ENCODE data around the gene BNIP1. TPM values are rescaled to one million over a fixed set of nuclear protein-coding genes. Genes with fewer than 3 reads are reported as not detected.
"Not testable (repeated sequence)": the region's sequence is repeated elsewhere in the genome, so short reads cannot be mapped to it uniquely, and the experiment has no call there.

The BNIP1 gene
- 10 to 100 TPM; 13.0 to 14.6 (median 13.4) TPM for polyA plus RNA-seq (ENCODE audit: insufficient read length in 3 of 3)
- long read RNA-seq, donor 1, transcript BNIP1-202 (6 exons, 1,184 nt) = major isoform, 5 of 7 reads
- long read RNA-seq, donor 1, partial matches to known transcripts = 0 of 7 reads
- long read RNA-seq, donor 1, other reads (novel, unspliced or antisense) = 0 of 7 reads
- long read RNA-seq, donor 2, transcript BNIP1-202 (6 exons, 1,184 nt) = major isoform, 6 of 8 reads
- long read RNA-seq, donor 2, partial matches to known transcripts = 0 of 8 reads
- long read RNA-seq, donor 2, other reads (novel, unspliced or antisense) = 0 of 8 reads
- long read RNA-seq, donor 3, partial matches to known transcripts = 7 of 11 reads
- long read RNA-seq, donor 3, other reads (novel, unspliced or antisense) = 0 of 11 reads
- long read RNA-seq, donor 4, transcript BNIP1-202 (6 exons, 1,184 nt) = major isoform, 9 of 20 reads
- long read RNA-seq, donor 4, partial matches to known transcripts = 9 of 20 reads
- long read RNA-seq, donor 4, other reads (novel, unspliced or antisense) = 0 of 20 reads
- long read RNA-seq, donor 5, transcript BNIP1-202 (6 exons, 1,184 nt) = major isoform, 8 of 14 reads
- long read RNA-seq, donor 5, partial matches to known transcripts = 5 of 14 reads
- long read RNA-seq, donor 5, other reads (novel, unspliced or antisense) = 0 of 14 reads
- long read RNA-seq, donor 6, transcript BNIP1-202 (6 exons, 1,184 nt) = major isoform, 9 of 10 reads
- long read RNA-seq, donor 6, partial matches to known transcripts = 0 of 10 reads
- long read RNA-seq, donor 6, other reads (novel, unspliced or antisense) = 0 of 10 reads
- long read RNA-seq, donor 7, transcript BNIP1-202 (6 exons, 1,184 nt) = major isoform, 6 of 14 reads
- long read RNA-seq, donor 7, partial matches to known transcripts = 8 of 14 reads
- long read RNA-seq, donor 7, other reads (novel, unspliced or antisense) = 0 of 14 reads
- long read RNA-seq, donor 8, transcript BNIP1-202 (6 exons, 1,184 nt) = major isoform, 5 of 5 reads
- long read RNA-seq, donor 8, partial matches to known transcripts = 0 of 5 reads
- long read RNA-seq, donor 8, other reads (novel, unspliced or antisense) = 0 of 5 reads
- long read RNA-seq, donor 9, transcript BNIP1-202 (6 exons, 1,184 nt) = major isoform, 10 of 24 reads
- long read RNA-seq, donor 9, partial matches to known transcripts = 11 of 24 reads
- long read RNA-seq, donor 9, other reads (novel, unspliced or antisense) = 0 of 24 reads
- long read RNA-seq, donor 10, transcript BNIP1-202 (6 exons, 1,184 nt) = major isoform, 6 of 6 reads
- long read RNA-seq, donor 10, partial matches to known transcripts = 0 of 6 reads
- long read RNA-seq, donor 10, other reads (novel, unspliced or antisense) = 0 of 6 reads
- long read RNA-seq, donor 11, transcript BNIP1-202 (6 exons, 1,184 nt) = major isoform, 5 of 11 reads
- long read RNA-seq, donor 11, partial matches to known transcripts = 6 of 11 reads
- long read RNA-seq, donor 11, other reads (novel, unspliced or antisense) = 0 of 11 reads
- long read RNA-seq, donor 12, transcript BNIP1-202 (6 exons, 1,184 nt) = major isoform, 8 of 8 reads
- long read RNA-seq, donor 12, partial matches to known transcripts = 0 of 8 reads
- long read RNA-seq, donor 12, other reads (novel, unspliced or antisense) = 0 of 8 reads
- long read RNA-seq, donor 13, transcript BNIP1-202 (6 exons, 1,184 nt) = major isoform, 7 of 7 reads
- long read RNA-seq, donor 13, partial matches to known transcripts = 0 of 7 reads
- long read RNA-seq, donor 13, other reads (novel, unspliced or antisense) = 0 of 7 reads
- long read RNA-seq, donor 14, transcript BNIP1-202 (6 exons, 1,184 nt) = major isoform, 9 of 18 reads
- long read RNA-seq, donor 14, partial matches to known transcripts = 9 of 18 reads
- long read RNA-seq, donor 14, other reads (novel, unspliced or antisense) = 0 of 18 reads
- long read RNA-seq, donor 15, transcript BNIP1-202 (6 exons, 1,184 nt) = major isoform, 12 of 20 reads
- long read RNA-seq, donor 15, partial matches to known transcripts = 7 of 20 reads
- long read RNA-seq, donor 15, other reads (novel, unspliced or antisense) = 0 of 20 reads
- long read RNA-seq, donor 16, transcript BNIP1-202 (6 exons, 1,184 nt) = major isoform, 8 of 17 reads
- long read RNA-seq, donor 16, partial matches to known transcripts = 8 of 17 reads
- long read RNA-seq, donor 16, other reads (novel, unspliced or antisense) = 0 of 17 reads

- peak; percentile 96 for DNase-seq
These were observed at the start of gene BNIP1 for GRCh38 chr5:173144200-173145176. Gene BNIP1, plus strand, starts transcription at chr5:173144531. Its CDS starts 15 bp downstream, at chr5:173144546.

DNA sequence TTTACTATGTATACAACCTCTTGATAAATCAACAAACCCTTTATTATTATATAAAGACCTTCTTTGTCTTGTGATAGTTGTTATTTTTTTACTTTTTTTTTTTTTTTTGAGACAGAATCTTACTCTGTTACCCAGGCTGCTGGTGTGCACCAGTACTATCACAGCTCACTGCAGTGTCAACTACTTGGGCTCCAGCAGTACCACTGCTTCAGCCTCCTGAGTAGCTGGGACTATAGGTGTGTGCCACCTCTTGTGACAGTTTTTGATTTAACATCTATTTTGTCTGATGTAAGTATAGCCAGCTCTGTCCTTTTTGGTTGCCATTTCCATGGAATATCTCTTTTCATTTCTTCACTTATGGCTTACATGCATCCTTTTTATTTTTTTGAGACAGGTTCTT is 45.5 kb upstream of the BNIP1 start:
- DNase-seq = no peak

DNA sequence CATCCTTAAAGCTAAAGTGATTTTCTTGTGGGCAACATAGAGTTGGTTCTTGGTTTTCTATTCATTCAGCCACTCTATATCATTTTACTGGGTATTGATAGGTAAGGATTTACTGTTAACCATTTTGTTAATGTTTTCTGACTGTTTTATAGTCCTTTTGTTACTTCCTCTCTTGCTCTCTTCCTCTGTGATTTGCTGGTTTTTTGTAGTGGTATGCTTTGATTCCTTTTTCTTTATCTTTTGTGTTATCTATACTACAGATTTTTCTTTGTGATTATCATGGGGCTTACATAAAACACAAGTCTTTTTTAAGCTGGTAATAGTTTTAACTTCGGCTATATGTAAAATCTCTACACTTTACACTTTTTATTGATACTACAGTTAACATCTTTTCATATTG is 44.9 kb upstream of the BNIP1 start:
- no peak for DNase-seq

GRCh38 chr5:173101245-173101644 is 43.1 kb upstream of the BNIP1 start:
- DNase-seq = no peak

DNA sequence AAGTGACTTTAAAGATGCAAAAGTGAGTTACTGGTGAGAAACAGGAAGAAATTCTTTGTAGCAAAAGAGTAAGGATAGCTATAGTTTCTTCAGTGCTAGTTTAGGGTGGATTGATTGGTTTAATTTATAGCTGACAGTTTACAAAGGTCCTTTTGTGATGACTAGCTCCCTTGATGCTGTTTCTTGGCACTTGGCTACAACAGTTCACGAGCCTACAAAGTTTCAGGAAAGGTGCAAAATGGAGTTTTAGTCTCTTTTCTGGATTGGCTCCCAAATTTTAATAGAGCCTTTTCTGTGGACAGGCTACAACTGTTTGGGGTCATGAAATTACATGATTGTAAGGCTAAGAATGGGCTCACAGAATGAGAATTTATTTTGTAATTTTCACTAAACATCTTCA is 40.9 kb upstream of the BNIP1 start:
- DNase-seq = no peak

DNA sequence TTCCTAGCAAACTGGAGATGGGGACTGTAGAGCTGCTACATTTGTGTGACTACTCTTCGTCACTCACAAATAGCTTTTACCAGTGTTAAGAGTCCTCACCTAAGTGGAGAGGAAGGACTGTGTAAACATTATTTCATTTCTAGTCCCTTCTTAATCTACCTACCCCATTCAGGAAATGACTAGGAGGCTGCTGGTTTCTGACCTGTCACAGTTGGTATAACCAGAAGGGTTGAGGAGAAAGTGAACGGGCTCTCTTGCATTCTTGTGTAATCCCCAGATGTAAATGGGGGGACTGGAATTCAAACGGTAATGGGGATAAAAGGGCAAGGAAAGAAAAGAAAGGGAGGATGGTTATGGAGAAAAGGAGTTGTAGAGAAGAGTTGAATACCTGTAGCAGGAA is 35.4 kb upstream of the BNIP1 start:
- DNase-seq = no peak

GRCh38 chr5:173114536-173114935 is 29.8 kb upstream of the BNIP1 start:
- no peak for DNase-seq

- no peak for DNase-seq
These were observed 24.6 kb upstream of the BNIP1 start for GRCh38 chr5:173119719-173120118.

- DNase-seq = no peak
These were observed 20.9 kb upstream of the BNIP1 start for GRCh38 chr5:173123416-173123815.

GRCh38 chr5:173132166-173132565 is 12.2 kb upstream of the BNIP1 start:
- not testable (repeated sequence) for DNase-seq

GRCh38 chr5:173138707-173139106 is 5.6 kb upstream of the BNIP1 start:
- DNase-seq = no peak

GRCh38 chr5:173139631-173140030 is 4.7 kb upstream of the BNIP1 start:
- DNase-seq = no peak

DNA sequence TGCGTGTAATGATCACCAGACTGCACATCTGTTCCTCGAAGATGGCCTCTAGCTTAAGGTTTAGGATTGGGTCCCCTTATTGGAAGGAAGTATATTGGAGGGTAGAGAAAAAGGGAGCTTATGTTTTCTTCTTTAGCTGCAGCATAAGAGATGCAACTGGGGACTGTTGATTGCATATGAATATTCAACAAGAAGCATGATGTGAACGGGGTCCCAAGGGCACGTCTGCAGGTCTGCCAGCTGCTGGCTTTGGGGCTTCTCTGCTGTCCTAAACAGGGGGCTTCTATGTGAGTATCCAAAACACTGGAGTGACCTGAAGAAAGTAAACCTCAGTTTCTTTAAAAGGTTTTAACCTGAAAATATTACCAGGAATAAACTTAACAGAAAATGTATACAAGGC is 3.6 kb upstream of the BNIP1 start:
- DNase-seq = no peak

- no peak for DNase-seq
These were observed 764 bp upstream of the BNIP1 start for GRCh38 chr5:173143567-173143966.

DNA sequence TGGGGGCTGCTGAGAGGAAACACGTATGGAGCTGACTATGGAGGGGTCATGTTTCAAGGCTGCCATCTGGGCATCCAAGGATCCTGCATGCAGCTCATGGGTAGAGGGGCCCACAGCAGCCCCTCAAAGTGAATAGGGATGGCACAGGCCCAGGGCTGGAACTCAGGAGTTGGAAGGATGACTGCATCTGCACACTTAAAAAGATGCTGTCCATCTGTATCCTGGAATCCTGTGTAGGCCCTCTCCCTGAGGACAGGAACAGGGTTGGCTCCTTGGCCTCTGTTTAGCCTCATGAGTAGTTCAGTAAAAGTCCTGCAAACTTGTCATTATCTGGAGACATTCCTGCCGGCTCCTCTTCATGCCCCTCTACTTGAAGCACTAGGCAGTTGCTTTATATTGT is 4.0 kb downstream of the BNIP1 start:
- no peak for DNase-seq

- no peak for DNase-seq
These were observed 8.2 kb downstream of the BNIP1 start for GRCh38 chr5:173152547-173152946.

DNA sequence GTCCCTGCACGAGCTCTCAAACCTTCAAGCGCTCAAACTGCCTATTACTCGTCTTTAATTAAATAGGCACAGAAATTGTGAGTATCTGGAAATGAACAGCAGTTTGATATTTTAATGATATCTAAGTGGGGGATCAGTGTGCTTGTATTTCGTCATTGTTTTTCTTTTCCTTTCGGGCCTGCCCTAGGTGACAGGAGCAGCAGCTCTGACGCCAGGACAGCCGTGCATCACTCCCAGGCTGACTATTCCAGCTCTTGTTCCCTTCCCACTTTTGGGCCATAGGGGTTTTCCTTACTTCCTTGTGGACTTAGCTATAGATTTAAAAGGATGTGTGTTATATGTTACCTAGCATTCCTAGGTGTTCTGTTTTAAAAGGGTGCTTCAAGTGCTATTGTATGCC is 9.5 kb downstream of the BNIP1 start:
- DNase-seq = no peak

- DNase-seq = not testable (repeated sequence)
These were observed 10.3 kb downstream of the BNIP1 start for GRCh38 chr5:173154619-173155018.

- no peak for DNase-seq
These were observed 11.6 kb downstream of the BNIP1 start for GRCh38 chr5:173155912-173156311.
